ENCODE measurements around the gene RFNG. TPM values are rescaled to one million over a fixed set of nuclear protein-coding genes. Genes with fewer than 3 reads are reported as not detected.

The RFNG gene
- total RNA-seq, 1 experiment from 2014 or later, result 46.7 TPM

DNA sequence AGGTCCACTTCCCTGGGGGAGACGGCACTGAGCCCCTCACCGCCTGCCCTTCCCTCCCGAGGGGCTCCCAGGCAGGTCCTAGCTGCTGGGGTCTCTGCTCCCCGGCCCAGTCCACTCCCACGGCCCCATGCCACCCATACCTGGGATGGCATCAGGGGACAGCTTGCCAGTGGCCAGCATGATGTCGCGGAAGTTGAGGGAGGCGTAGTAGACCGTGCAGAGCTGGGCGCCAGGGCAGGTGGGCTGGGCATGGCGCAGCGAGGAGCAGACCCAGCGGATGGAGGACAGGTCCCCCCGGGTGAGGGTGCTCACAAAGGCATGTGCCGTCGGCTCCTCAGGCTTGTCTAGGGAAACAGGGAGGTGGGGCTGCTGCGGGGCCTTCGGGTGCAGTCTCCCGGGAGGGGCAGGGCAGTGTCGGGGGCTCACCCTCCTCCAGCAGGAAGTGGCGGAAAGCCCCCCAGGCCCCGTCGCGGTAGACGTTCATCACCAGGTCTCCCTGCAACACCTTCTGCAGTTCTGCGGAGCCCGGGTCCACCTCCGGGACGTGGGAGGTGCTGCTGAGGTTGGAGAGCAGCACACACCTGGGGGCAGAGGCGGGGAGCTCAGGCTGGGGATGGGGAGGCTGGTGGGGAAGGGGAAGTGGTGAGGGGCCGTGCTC is 32.9 kb upstream of the RFNG start:
- Histone ChIP-seq H3K79me2 (ENCODE audit: low read length) (no peaks in the 10 kb centered on the region), H3K9ac (ENCODE audit: low read length) (no peak overlapping the region), H3K4me3 (ENCODE audit: low read length) (no peak overlapping the region), H3K9me2 (replicated peaks; ENCODE audit: low read length) (no peaks in the 10 kb centered on the region), H2AFZ (ENCODE audit: low read length) (no peak overlapping the region), H3K27ac (ENCODE audit: low read length) (no peak overlapping the region), H3K4me1 (ENCODE audit: insufficient read depth, low read length) (no peaks in the 10 kb centered on the region), H3K36me3 (ENCODE audit: low read depth, low read length) (peaks cover 79% of the 10 kb centered on the region), H3K27me3 (ENCODE audit: low read length) (no peaks in the 10 kb centered on the region), H3K9me3 (ENCODE audit: low read length) (no peaks in the 10 kb centered on the region), H3K4me2 (ENCODE audit: low read length) (no peak overlapping the region), H3F3A (ENCODE audit: low read length, unreplicated experiment) (no peaks in the 10 kb centered on the region), H4K20me1 (ENCODE audit: low read length) (no peaks in the 10 kb centered on the region)
- DNase-seq (no peak), ATAC-seq (no peak)
- POLR2A ChIA-PET (ENCODE audit: unreplicated experiment), result no interaction called here
- BruUV-seq (replicated peaks), result no TSS peak
- CTCF ChIA-PET, result no interaction called here
- TF ChIP-seq EZH2phosphoT487 (IDR thresholded peaks at IDR 0.05; ENCODE audit: borderline replicate concordance, low read length), result no peak
- TF ChIP-seq, protein P1, sequence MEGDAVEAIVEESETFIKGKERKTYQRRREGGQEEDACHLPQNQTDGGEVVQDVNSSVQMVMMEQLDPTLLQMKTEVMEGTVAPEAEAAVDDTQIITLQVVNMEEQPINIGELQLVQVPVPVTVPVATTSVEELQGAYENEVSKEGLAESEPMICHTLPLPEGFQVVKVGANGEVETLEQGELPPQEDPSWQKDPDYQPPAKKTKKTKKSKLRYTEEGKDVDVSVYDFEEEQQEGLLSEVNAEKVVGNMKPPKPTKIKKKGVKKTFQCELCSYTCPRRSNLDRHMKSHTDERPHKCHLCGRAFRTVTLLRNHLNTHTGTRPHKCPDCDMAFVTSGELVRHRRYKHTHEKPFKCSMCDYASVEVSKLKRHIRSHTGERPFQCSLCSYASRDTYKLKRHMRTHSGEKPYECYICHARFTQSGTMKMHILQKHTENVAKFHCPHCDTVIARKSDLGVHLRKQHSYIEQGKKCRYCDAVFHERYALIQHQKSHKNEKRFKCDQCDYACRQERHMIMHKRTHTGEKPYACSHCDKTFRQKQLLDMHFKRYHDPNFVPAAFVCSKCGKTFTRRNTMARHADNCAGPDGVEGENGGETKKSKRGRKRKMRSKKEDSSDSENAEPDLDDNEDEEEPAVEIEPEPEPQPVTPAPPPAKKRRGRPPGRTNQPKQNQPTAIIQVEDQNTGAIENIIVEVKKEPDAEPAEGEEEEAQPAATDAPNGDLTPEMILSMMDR (conservative IDR thresholded peaks at IDR 0.05; ENCODE audit: low read depth, low read length), result no peak
- TF ChIP-seq EZH2 (IDR thresholded peaks at IDR 0.05; ENCODE audit: low read length, unreplicated experiment), result no peak
- intact Hi-C loops (cut with micrococcal nuclease), result no loop called here

DNA sequence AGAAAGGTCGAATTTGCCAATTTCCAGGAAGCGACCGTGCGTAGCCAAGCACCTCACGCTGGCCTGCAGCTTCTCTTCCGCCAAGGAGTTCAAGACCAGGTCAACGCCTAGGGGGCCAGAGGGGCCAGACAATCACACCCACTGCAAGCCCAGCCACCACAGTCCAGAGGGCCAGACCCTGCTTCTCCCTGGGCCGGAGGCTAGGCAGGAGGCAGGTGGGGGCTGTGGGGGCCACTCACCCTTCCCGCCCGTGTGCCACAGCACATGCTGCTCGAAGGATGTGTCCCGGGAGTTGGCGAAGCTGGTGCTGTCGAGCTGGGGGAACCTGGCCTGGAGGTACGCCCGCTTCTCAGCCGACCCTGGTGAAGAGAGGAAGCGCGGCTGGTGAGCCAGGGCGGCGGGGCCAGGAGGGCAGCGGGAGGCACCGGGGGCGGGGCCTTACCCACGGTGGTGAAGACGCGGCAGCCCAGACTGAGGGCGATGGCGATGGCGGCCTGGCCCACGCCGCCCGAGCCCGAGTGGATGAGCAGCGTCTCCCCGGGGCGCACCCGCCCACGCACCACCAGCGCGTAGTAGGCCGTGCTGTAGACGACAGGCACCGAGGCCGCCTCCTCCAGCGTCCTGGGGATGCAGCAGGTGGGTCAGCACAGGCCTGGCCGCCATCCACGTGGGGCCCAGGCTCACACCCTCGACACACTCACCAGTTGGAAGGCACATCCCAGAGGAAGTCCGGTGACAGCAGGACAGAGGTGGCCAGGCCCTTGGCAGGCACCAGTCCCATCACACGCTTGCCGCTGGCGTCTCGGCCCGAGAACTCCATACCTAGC is 32.1 kb upstream of the RFNG start:
- ChIA-PET CTCF (no interaction called here), POLR2A (ENCODE audit: unreplicated experiment) (no interaction called here)
- H3K4me3 ChIP-seq (ENCODE audit: low read length), result no peak overlapping the region
- no peaks in the 10 kb centered on the region for H3K4me1 ChIP-seq (ENCODE audit: insufficient read depth, low read length)
- H3K9me2 ChIP-seq (replicated peaks; ENCODE audit: low read length), result no peaks in the 10 kb centered on the region
- no peak overlapping the region for H2AFZ ChIP-seq (ENCODE audit: low read length)
- no peak overlapping the region for H3K4me2 ChIP-seq (ENCODE audit: low read length)
- intact Hi-C loops (cut with micrococcal nuclease), result no loop called here
- peaks cover 71% of the 10 kb centered on the region for H3K36me3 ChIP-seq (ENCODE audit: low read depth, low read length)
- H3K9me3 ChIP-seq (ENCODE audit: low read length), result no peaks in the 10 kb centered on the region
- no peak for ATAC-seq
- H3K9ac ChIP-seq (ENCODE audit: low read length), result no peak overlapping the region
- no peaks in the 10 kb centered on the region for H3K79me2 ChIP-seq (ENCODE audit: low read length)
- no TSS peak for BruUV-seq (replicated peaks)
- TF ChIP-seq, protein P1 (conservative IDR thresholded peaks at IDR 0.05; ENCODE audit: low read depth, low read length), result no peak
- TF ChIP-seq EZH2 (IDR thresholded peaks at IDR 0.05; ENCODE audit: low read length, unreplicated experiment) (no peak), EZH2phosphoT487 (IDR thresholded peaks at IDR 0.05; ENCODE audit: borderline replicate concordance, low read length) (no peak)
- no peak for DNase-seq
- H3F3A ChIP-seq (ENCODE audit: low read length, unreplicated experiment), result no peaks in the 10 kb centered on the region
- no peak overlapping the region for H3K27ac ChIP-seq (ENCODE audit: low read length)
- no peaks in the 10 kb centered on the region for H4K20me1 ChIP-seq (ENCODE audit: low read length)
- H3K27me3 ChIP-seq (ENCODE audit: low read length), result no peaks in the 10 kb centered on the region

DNA sequence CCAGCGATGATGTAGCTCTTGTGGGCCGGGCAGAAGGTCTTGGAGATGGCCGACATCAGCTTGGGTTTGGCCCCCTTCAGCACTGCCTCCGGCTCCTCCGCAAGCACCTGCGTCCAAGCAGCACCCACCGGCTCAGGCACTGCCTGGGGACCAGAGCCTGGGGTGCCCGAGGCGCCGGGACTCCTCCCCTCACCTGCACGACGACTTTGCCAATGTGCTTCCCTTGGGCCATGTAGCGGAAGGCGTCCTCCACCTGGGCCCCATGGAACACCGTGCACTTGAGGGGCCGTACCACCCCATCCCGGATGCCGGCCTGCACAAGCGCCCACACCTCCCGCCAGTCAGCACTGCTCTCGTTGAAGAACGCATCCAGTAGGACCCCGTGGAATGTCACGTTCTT is 31.4 kb upstream of the RFNG start:
- Histone ChIP-seq H3K9ac (ENCODE audit: low read length) (no peak overlapping the region), H3K27ac (ENCODE audit: low read length) (no peak overlapping the region), H3K27me3 (ENCODE audit: low read length) (no peaks in the 10 kb centered on the region), H3K9me2 (replicated peaks; ENCODE audit: low read length) (no peaks in the 10 kb centered on the region), H4K20me1 (ENCODE audit: low read length) (no peaks in the 10 kb centered on the region), H3K36me3 (ENCODE audit: low read depth, low read length) (peaks cover 70% of the 10 kb centered on the region), H3K4me1 (ENCODE audit: insufficient read depth, low read length) (no peaks in the 10 kb centered on the region), H3K79me2 (ENCODE audit: low read length) (no peaks in the 10 kb centered on the region), H3K4me3 (ENCODE audit: low read length) (no peak overlapping the region), H3F3A (ENCODE audit: low read length, unreplicated experiment) (no peaks in the 10 kb centered on the region), H2AFZ (ENCODE audit: low read length) (no peak overlapping the region), H3K9me3 (ENCODE audit: low read length) (no peaks in the 10 kb centered on the region), H3K4me2 (ENCODE audit: low read length) (no peak overlapping the region)
- DNase-seq (no peak), ATAC-seq (no peak)
- no peak for TF ChIP-seq EZH2 (IDR thresholded peaks at IDR 0.05; ENCODE audit: low read length, unreplicated experiment)
- TF ChIP-seq EZH2phosphoT487 (IDR thresholded peaks at IDR 0.05; ENCODE audit: borderline replicate concordance, low read length), result no peak
- BruUV-seq (replicated peaks), result TSS peak; percentile 40
- POLR2A ChIA-PET (ENCODE audit: unreplicated experiment), result no interaction called here
- intact Hi-C loops (cut with micrococcal nuclease), result no loop called here
- CTCF ChIA-PET, result no interaction called here
